ENCODE results near the gene FHAD1. TPM values are rescaled to one million over a fixed set of nuclear protein-coding genes. Genes with fewer than 3 reads are reported as not detected.

The FHAD1 gene
- total and polyA plus RNA-seq, 5 experiments from 2014 or later = not detected

DNA sequence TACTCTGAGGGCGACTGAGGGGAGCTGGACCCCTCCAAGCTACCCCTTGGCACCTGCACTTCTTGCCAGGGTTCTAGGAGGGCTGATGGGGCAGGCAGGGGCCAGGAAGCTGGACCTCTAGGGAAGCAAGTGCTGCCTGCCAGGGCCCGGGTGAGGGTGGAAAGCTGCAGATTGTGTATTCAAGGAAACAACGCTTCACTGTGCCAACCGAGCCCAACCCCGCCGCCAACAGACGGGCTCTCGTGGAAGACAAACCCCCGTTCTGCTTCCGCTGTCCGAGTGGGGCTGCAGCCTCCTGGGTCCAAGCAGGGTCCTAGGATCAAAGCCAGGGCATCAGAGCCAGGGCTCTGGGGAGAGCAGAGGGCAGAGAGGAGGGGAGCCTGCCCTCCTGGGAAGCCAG, 165.8 kb downstream of the FHAD1 start:
- no peak for ATAC-seq
- H3K9me3 Mint-ChIP-seq = no peaks in the 10 kb centered on the region
- H3K27me3 Mint-ChIP-seq = no peaks in the 10 kb centered on the region
- H3K4me3 Mint-ChIP-seq = peak overlapping the region in 9 of 10 donors; percentile 32 to 97 (median 92)
- H3K27ac Mint-ChIP-seq = peak overlapping the region in 5 of 10 donors; percentile 13 to 97 (median 92)
- POLR2A ChIA-PET = no interaction called here
- peaks cover 0 to 11% (median 4%) of the 10 kb centered on the region in 3 donors for H3K36me3 Mint-ChIP-seq
- no peak for DNase-seq
- peaks cover 27 to 82% (median 62%) of the 10 kb centered on the region in 4 donors for H3K4me1 Mint-ChIP-seq

DNA sequence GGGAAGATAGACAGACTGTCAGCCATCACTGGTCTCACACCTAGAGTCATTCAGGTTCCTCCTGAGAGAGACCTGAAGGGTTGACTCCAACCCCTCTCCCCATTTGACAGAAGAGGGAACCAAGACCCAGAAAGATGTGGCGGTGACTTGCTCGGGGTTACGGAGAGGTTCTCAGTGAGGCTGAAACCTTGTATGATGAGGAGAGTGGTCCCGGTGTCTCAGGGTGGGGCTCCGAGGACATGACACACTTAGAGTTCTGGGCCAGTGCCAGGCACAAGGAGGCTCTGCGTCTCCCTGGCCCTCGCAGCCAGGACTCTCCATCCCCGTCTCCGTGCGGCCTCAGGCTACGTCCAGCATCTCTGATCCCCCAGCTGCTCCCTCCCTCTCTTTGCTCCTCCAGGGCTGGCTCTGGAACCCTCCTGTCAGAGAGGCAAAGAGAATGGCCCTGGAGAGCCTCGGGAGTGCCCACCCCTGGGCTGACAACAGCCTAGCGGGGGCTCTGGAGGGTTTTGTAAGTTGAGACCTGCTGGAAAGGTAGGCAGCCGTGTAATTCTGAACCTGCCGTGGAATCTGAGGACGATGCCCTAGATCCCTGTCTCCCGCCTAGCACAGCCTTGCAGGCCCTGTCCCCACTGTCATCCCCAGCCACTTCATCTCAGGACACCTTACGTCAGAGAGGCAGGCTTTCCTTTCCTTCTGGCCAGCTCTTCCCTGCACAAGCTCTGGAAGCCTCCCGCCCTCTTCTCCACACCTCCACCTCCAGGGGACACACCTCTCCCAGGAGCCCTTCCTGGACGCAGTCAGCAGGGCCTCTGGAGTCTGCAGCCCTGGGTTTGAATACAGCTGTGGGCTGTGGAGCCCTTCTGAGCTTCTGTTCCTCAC, 166.8 kb downstream of the FHAD1 start:
- ATAC-seq (no peak), DNase-seq (no peak)
- POLR2A ChIA-PET = interaction anchor here (0.7 kb wide), 1 partner anchor 8 kb away, joined by 3 read pairs; no protein-coding TSS in a partner anchor
- H3K9me3 Mint-ChIP-seq = no peaks in the 10 kb centered on the region
- H3K4me3 Mint-ChIP-seq = peak overlapping the region in 4 of 10 donors; percentile 15 to 93 (median 70)
- peaks cover 0 to 11% (median 4%) of the 10 kb centered on the region in 3 donors for H3K36me3 Mint-ChIP-seq
- H3K4me1 Mint-ChIP-seq = peaks cover 27 to 81% (median 63%) of the 10 kb centered on the region in 4 donors
- H3K27ac Mint-ChIP-seq = peak overlapping the region in 6 of 10 donors; percentile 35 to 97 (median 74)
- H3K27me3 Mint-ChIP-seq = no peaks in the 10 kb centered on the region

DNA sequence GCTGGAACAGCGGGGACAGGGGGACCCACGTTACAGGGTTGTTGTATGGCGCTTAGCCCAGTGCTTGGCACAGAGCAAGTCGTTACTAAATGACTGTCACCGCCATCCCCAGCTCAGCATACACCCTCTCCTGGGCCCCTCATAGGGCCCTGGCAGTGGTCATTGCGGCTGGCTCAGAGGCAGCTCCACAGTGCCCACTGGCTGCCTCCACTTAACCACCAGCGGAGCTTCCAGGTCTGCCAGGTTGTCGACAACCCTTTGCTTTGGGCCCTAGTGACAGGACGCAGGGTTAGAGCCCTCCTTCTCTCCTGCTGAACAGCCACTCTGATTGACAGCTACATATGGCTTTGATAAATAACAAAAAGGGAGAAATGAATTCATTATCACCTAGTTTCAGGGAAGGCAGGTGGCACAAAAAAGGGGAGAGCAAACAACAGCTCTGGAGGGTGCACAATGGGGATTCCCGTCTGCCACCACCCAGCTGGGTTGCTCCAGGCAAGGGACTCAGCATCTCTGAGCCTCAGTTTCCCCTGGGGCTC, 167.5 kb downstream of the FHAD1 start:
- POLR2A ChIA-PET = interaction anchor here (0.7 kb wide), 1 partner anchor 9 kb away, joined by 3 read pairs; no protein-coding TSS in a partner anchor
- Mint-ChIP-seq H3K9me3 (no peaks in the 10 kb centered on the region), H3K4me1 (peaks cover 24 to 77% (median 59%) of the 10 kb centered on the region in 4 donors), H3K4me3 (peak overlapping the region in 3 of 10 donors; percentile 15 to 63 (median 54)), H3K27me3 (no peaks in the 10 kb centered on the region), H3K36me3 (peaks cover 0 to 11% (median 4%) of the 10 kb centered on the region in 3 donors), H3K27ac (peak overlapping the region in 5 of 10 donors; percentile 40 to 97 (median 81))
- DNase-seq (no peak), ATAC-seq (no peak)

- DNase-seq (peak in 7 of 10 donors; percentile 25 to 54 (median 38)), ATAC-seq (peak; percentile 54 to 71)
These were observed 170.3 kb downstream of the FHAD1 start for GRCh38 chr1:15417059-15417934.

DNA sequence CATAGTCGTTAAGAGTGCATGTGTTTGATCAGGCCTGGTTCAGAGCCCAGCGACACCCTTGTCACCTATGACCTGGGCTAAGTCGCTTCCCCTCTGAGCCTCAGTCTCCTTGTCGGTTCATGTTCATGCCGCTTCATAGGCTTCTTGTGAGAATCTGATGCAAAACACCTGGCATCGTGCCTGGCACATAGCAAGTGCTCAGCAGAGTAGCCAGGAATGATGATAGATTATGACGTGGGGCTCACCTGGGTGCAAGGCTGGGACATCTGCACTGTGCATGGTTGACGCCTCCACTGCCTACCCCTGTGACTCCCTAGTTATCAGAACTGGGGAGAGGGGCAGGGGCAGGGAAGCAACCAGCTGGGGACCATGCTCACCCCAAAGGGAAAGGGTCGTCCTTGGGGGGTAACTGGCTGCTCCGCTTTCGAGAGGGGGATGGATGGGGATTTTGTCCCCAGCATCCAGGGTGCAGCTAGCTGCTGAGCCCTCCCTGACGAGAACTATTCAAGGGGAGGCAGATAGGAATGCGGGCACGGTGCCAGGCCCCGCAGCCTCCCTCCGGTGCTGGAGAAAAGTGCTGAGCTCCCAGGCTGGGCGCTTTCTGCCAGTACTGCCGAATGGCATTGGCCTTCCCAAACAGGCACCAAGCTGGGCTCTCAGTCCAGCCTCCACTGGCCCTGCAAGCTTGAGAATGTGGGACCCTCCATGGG, 171.9 kb downstream of the FHAD1 start:
- Mint-ChIP-seq H3K27ac (peak overlapping the region in 3 of 10 donors; percentile 33 to 73 (median 48)), H3K4me1 (peaks cover 14 to 70% (median 38%) of the 10 kb centered on the region in 4 donors), H3K27me3 (no peaks in the 10 kb centered on the region), H3K9me3 (no peaks in the 10 kb centered on the region), H3K36me3 (peaks cover 0 to 11% (median 10%) of the 10 kb centered on the region in 3 donors), H3K4me3 (peak overlapping the region in 1 of 10 donors; percentile 14)
- no peak for DNase-seq
- ATAC-seq = no peak
- POLR2A ChIA-PET = no interaction called here

More at GRCh38 chr1:15417059-15417934, 170.3 kb downstream of the FHAD1 start:
- H3K9me3 Mint-ChIP-seq = no peaks in the 10 kb centered on the region
- H3K36me3 Mint-ChIP-seq = peaks cover 0 to 11% (median 10%) of the 10 kb centered on the region in 3 donors
- H3K27me3 Mint-ChIP-seq = no peaks in the 10 kb centered on the region
- peak overlapping the region; percentile 21 to 93 (median 81) for H3K27ac Mint-ChIP-seq
- H3K4me1 Mint-ChIP-seq = peaks cover 18 to 77% (median 47%) of the 10 kb centered on the region in 4 donors
- POLR2A ChIA-PET = interaction anchor here (0.7 kb wide), 1 partner anchor 89 kb away, joined by 4 read pairs; no protein-coding TSS in a partner anchor
- peak overlapping the region in 9 of 10 donors; percentile 8 to 78 (median 59) for H3K4me3 Mint-ChIP-seq

DNA sequence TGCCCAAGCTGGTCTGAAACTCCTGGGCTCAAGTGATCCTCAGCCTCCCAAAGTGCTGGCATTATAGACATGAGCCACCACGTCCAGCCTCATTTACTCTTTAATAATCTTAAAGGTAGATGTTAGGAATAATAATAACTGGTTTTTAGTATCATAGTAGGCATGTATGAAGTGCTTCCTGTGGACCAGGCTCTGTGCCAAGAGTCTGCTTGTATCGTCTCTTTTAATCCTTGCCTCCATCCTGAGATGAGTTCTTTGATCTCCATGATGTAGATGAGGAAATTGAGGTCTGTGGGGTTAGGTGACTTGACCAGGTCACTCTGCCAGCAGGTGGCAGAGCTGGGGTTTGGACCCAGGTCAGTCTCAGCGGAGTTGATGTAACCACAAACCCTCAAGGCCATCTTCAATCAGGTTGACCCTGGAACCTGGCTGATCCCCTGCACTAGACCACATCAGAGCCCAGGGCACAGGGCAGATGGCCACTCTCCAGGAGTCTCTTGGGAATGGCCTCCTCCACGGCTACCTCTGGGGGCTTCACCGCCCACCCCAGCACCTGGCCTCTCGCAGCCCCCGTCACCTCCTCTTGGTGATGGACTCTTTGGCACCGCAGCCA, 173.9 kb downstream of the FHAD1 start:
- Mint-ChIP-seq H3K36me3 (peaks cover 0 to 12% (median 6%) of the 10 kb centered on the region in 3 donors), H3K9me3 (no peaks in the 10 kb centered on the region), H3K27ac (peak overlapping the region in 3 of 10 donors; percentile 51 to 80 (median 65)), H3K4me1 (peaks cover 14 to 60% (median 30%) of the 10 kb centered on the region in 4 donors), H3K27me3 (no peaks in the 10 kb centered on the region), H3K4me3 (peak overlapping the region in 1 of 10 donors; percentile 6)
- POLR2A ChIA-PET = no interaction called here
- ATAC-seq = no peak
- DNase-seq = no peak

DNA sequence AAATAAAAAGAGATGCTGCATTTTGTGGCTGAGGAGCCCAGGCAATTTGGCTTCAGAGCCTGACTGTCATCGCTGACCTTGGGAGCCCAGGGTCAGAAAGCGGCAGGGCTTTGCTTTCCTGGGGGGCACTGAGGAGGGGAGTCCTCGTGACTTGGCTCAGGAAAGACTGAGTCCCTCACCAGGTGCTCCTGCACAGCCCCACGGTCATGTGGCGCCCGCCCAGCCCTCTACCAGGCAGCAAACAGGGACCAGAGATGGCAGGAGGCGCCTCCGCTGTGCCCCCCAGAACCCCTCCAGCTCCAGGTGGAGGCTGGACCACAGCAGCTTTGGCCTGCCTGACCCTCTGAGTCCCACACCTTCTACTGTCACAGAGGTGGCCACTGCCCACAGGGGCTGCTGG, 175.8 kb downstream of the FHAD1 start:
- POLR2A ChIA-PET = no interaction called here
- no peak for ATAC-seq
- no peaks in the 10 kb centered on the region for H3K27me3 Mint-ChIP-seq
- peak overlapping the region in 1 of 10 donors; percentile 89 for H3K27ac Mint-ChIP-seq
- H3K9me3 Mint-ChIP-seq = no peaks in the 10 kb centered on the region
- peaks cover 0 to 25% (median 9%) of the 10 kb centered on the region in 3 donors for H3K36me3 Mint-ChIP-seq
- H3K4me1 Mint-ChIP-seq = peaks cover 0 to 52% (median 20%) of the 10 kb centered on the region in 4 donors
- no peak overlapping the region for H3K4me3 Mint-ChIP-seq
- DNase-seq = no peak

DNA sequence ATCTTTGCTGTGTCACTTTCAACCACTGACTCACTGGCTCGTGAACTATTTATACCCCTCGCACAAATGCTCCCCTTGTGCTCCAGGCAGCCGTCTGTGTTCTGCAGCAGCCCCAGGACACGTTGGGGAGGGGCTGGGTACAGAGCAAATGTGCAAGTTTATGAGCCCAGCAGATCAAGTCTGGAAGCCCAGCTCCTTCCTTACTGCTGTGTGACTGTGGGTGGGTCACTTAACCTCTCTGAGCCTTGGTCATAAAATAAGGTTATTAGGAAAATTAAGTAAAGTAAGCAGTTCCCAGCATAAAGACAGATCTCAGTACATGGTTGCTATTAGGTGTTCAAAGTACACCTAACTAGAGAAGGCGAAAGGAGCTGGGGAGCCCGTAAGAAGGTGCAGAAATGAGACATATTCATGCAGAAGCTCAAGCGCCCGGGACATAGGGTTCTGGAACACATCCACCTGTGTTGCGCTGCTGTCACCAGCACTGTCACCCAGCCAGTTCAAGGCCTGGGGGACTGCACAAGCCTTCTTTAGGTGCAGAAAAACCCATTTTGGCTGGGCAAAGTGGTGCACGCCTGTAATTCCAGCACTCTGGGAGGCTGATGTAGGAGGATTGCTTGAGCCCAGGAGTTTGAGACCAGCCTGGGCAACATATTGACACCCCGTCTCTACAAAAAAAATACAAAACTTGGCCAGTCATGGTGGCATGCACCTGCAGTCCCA, 176.5 kb downstream of the FHAD1 start:
- H3K4me1 Mint-ChIP-seq = peaks cover 0 to 48% (median 19%) of the 10 kb centered on the region in 4 donors
- H3K9me3 Mint-ChIP-seq = no peaks in the 10 kb centered on the region
- DNase-seq (no peak), ATAC-seq (no peak)
- POLR2A ChIA-PET = interaction anchor here (0.5 kb wide), 1 partner anchor 51 kb away, joined by 4 read pairs; no protein-coding TSS in a partner anchor
- H3K27me3 Mint-ChIP-seq = no peaks in the 10 kb centered on the region
- peak overlapping the region in 2 of 10 donors; percentile 74 to 89 for H3K27ac Mint-ChIP-seq
- no peak overlapping the region for H3K4me3 Mint-ChIP-seq
- peaks cover 0 to 30% (median 9%) of the 10 kb centered on the region in 3 donors for H3K36me3 Mint-ChIP-seq

- H3K9me3 Mint-ChIP-seq = no peaks in the 10 kb centered on the region
- ATAC-seq (no peak), DNase-seq (no peak)
- peaks cover 0 to 30% (median 9%) of the 10 kb centered on the region in 3 donors for H3K36me3 Mint-ChIP-seq
- H3K27ac Mint-ChIP-seq = peak overlapping the region; percentile 44 to 89 (median 72)
- POLR2A ChIA-PET = interaction anchor here (0.5 kb wide), 1 partner anchor 50 kb away, joined by 4 read pairs; no protein-coding TSS in a partner anchor
- peaks cover 0 to 44% (median 17%) of the 10 kb centered on the region in 4 donors for H3K4me1 Mint-ChIP-seq
- H3K27me3 Mint-ChIP-seq = no peaks in the 10 kb centered on the region
- peak overlapping the region in 1 of 10 donors; percentile 53 for H3K4me3 Mint-ChIP-seq
These were observed 177.2 kb downstream of the FHAD1 start for GRCh38 chr1:15424146-15424667.

DNA sequence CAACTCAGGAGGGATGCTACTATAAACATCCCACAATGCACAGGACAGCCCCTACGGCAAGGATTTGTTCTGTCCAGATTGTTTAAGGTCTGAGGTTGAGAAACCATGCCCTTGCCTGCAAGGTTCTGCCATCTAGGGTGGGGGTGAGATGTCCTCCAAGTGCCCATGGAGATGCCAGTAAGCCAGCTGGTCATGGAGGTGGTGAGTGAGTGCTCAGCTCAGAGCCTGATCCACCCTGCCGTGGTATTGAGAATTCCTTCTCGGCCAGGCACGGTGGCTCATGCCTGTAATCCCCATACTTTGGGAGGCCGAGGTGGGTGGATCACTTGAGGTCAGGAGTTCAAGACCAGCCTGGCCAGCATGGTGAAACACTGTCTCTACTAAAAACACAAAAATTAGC, 178.0 kb downstream of the FHAD1 start:
- Mint-ChIP-seq H3K36me3 (peaks cover 0 to 30% (median 9%) of the 10 kb centered on the region in 3 donors), H3K27ac (peak overlapping the region in 4 of 10 donors; percentile 36 to 89 (median 63)), H3K4me3 (no peak overlapping the region), H3K4me1 (peaks cover 0 to 39% (median 13%) of the 10 kb centered on the region in 4 donors), H3K27me3 (no peaks in the 10 kb centered on the region), H3K9me3 (no peaks in the 10 kb centered on the region)
- DNase-seq (no peak), ATAC-seq (no peak)
- POLR2A ChIA-PET = no interaction called here
